AG04449 (cell line): ENCODE results near the gene CATSPERE.
A peak's percentile ranks its signal among the peaks of the same experiment; 100 is the strongest.

ENCODE experiments used
- CTCF ChIA-PET: fragments of 350-600 bp; formaldehyde crosslinking; extraction: SDS; loops from one replicate; lab custom pipeline; 2021; ENCODE audit warnings: antibody characterized with exemption; lab: Yijun Ruan, JAX
- POLR2A ChIA-PET: fragments of 400-600, 350-600 bp; formaldehyde crosslinking; extraction: SDS; loops from one replicate; lab custom pipeline; 2020; ENCODE audit warnings: antibody characterized with exemption, inconsistent platforms; lab: Yijun Ruan, JAX
- DNase-seq: peaks from one replicate; pipeline ENCODE4 v3.0.0-alpha.2; 2010; ENCODE audit warnings: low read depth, low spot score
- H3K4me3 ChIP-seq: 2 replicates; pipeline ENCODE4 v1.5.1; 2011; ENCODE audit warnings: low read depth, mild to moderate bottlenecking, control low read depth, low read length
- TF ChIP-seq, protein P1 (sequence below): IDR thresholded peaks from one replicate; pipeline ENCODE4 v1.5.1; 2011; ENCODE audit warnings: mild to moderate bottlenecking, moderate library complexity, low read length, control low read depth, inconsistent platforms; ENCODE audit not compliant: insufficient read depth; ENCODE audit errors: missing control alignments

CATSPERE gene

GRCh38 chr1:244422174-244422573, 38.9 kb upstream of the CATSPERE start:
- TF ChIP-seq, protein P1, sequence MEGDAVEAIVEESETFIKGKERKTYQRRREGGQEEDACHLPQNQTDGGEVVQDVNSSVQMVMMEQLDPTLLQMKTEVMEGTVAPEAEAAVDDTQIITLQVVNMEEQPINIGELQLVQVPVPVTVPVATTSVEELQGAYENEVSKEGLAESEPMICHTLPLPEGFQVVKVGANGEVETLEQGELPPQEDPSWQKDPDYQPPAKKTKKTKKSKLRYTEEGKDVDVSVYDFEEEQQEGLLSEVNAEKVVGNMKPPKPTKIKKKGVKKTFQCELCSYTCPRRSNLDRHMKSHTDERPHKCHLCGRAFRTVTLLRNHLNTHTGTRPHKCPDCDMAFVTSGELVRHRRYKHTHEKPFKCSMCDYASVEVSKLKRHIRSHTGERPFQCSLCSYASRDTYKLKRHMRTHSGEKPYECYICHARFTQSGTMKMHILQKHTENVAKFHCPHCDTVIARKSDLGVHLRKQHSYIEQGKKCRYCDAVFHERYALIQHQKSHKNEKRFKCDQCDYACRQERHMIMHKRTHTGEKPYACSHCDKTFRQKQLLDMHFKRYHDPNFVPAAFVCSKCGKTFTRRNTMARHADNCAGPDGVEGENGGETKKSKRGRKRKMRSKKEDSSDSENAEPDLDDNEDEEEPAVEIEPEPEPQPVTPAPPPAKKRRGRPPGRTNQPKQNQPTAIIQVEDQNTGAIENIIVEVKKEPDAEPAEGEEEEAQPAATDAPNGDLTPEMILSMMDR: no peak
- DNase-seq: no peak
- ChIA-PET CTCF (interaction anchor here (1.4 kb wide), 1 partner anchor 12 kb away, joined by 3 read pairs; no protein-coding TSS in a partner anchor), POLR2A (no interaction called here)
- H3K4me3 ChIP-seq: no peak overlapping the region

DNA sequence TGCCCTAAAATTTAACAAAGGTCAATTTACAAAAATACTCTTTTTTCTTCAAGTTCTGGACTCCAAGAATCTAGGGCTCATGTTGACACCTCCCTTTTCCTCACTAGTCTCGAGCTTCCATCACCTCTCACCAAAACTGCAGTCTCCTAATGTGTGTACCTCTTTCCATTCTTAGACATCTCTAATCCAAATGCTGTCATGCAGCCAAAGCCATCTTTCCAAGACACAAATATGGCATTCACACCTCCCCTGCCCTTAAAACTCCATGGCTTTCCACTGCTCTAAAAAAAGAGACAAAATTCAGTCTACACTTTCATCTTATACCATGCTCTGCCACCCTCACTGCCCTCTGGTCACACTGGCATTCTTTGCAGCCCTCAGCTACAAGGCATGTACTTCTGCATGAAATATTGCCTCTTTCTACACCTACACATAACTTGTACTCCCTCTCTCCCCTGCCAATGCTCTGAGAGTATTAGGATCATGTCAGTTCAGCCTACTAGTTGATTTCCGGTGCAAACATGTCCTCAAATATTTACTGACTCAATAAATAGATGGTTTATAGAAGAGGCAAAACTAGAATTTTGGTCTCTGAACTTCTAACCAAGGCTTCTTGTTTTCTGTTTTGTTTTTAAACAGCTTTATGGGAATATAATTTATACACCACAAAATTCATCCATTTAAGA, 36.3 kb upstream of the CATSPERE start:
- CTCF ChIA-PET: interaction anchor here (1.1 to 2.2 kb wide), 2 partner anchors 10 to 13 kb away, joined by 3 to 8 read pairs; no protein-coding TSS in a partner anchor
- TF ChIP-seq, protein P1: no peak
- DNase-seq: no peak
- POLR2A ChIA-PET: no interaction called here
- no peak overlapping the region for H3K4me3 ChIP-seq

- H3K4me3 ChIP-seq: no peak overlapping the region
- CTCF ChIA-PET: interaction anchor here (1.2 kb wide), 1 partner anchor 12 kb away, joined by 4 read pairs; no protein-coding TSS in a partner anchor
- TF ChIP-seq, protein P1: no peak
- POLR2A ChIA-PET: interaction anchor here (0.7 kb wide), 1 partner anchor 9 kb away, joined by 3 read pairs; no protein-coding TSS in a partner anchor
- no peak for DNase-seq
Measured at GRCh38 chr1:244427647-244428046, 33.4 kb upstream of the CATSPERE start.

DNA sequence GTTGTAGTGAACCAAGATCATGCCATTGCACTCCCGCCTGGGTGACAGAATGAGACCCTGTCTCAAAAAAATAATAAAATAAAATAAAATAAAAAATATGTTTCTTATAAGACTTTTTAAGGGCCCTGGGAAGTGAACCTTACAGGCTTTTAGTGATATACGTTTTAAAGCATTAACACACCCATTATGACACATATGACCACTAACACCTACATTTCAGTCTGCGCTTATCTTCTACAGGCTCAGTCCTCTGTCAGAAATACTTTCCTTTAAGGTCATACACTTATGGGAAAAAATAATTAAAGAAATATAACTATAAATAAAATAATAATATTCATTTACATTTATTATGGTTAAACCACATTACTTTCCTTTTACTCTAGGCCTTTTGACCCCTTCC, 31.3 kb upstream of the CATSPERE start:
- H3K4me3 ChIP-seq: no peak overlapping the region
- TF ChIP-seq, protein P1: no peak
- ChIA-PET POLR2A (no interaction called here), CTCF (no interaction called here)
- DNase-seq: no peak

GRCh38 chr1:244431166-244431565, 29.9 kb upstream of the CATSPERE start:
- CTCF ChIA-PET: interaction anchor here (0.7 to 1.2 kb wide), 2 partner anchors 11 to 16 kb away, joined by 3 read pairs; no protein-coding TSS in a partner anchor
- no peak overlapping the region for H3K4me3 ChIP-seq
- TF ChIP-seq, protein P1: no peak
- no peak for DNase-seq
- POLR2A ChIA-PET: no interaction called here

- TF ChIP-seq, protein P1: no peak
- ChIA-PET POLR2A (interaction anchor here (1.1 to 1.2 kb wide), 2 partner anchors 15 to 82 kb away, joined by 3 to 6 read pairs; no protein-coding TSS in a partner anchor), CTCF (no interaction called here)
- H3K4me3 ChIP-seq: no peak overlapping the region
- DNase-seq: peak; percentile 41
Measured at GRCh38 chr1:244435562-244436205, 25.4 kb upstream of the CATSPERE start.
